ENCODE data around the gene SLAIN2.
"Not testable (repeated sequence)": the region's sequence is repeated elsewhere in the genome, so short reads cannot be mapped to it uniquely, and the experiment has no call there.

SLAIN2 gene

GRCh38 chr4:48421101-48421500, 79.8 kb downstream of the SLAIN2 start:
- TF ChIP-seq ZNF274 (IDR thresholded peaks at IDR 0.05; ENCODE audit: low read depth, low read length) = no peak
- no peak overlapping the region for H3K4me3 ChIP-seq (ENCODE audit: low read length)

- no peak for TF ChIP-seq ZNF274 (IDR thresholded peaks at IDR 0.05; ENCODE audit: low read depth, low read length)
- no peak overlapping the region for H3K4me3 ChIP-seq (ENCODE audit: low read length)
These were observed 87.6 kb downstream of the SLAIN2 start for GRCh38 chr4:48428926-48429325.

DNA sequence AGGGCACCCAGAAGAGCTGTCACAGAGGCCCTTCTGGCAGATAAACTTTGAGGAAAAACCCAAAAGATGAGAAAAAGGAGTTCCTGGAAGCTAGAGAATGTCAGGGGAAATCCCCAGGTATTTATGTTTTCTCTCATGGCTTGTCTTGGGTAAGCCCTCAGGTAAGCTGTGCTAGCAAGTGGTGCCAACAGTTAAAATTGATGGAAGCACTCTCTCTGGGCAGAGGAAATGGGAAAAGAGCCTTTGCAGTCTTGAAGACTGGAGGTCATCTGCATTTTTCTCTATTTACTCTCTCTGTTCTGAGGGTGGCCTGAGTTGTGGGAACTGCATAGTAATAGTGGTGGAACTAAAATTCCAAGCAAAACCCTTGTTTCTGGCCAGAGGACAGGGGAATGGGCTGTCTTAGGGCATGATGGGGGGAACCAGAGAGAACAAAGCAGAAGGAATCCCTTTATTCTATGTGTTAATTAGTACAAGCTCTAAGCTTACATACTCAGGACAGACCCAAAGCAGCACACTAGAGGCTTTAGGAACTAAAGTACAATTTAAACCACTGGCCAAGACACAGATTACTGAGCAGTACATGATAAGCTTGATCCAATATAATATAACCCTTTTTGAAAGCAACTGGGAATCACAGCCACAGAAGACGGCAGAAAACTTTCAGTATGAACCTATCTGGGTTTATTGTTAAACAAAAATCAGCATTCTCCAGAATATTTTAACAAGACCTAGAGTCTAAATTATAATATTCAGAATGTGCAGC, 88.6 kb downstream of the SLAIN2 start:
- no peak overlapping the region for H3K4me3 ChIP-seq (ENCODE audit: low read length)
- no peak for TF ChIP-seq ZNF274 (IDR thresholded peaks at IDR 0.05; ENCODE audit: low read depth, low read length)

DNA sequence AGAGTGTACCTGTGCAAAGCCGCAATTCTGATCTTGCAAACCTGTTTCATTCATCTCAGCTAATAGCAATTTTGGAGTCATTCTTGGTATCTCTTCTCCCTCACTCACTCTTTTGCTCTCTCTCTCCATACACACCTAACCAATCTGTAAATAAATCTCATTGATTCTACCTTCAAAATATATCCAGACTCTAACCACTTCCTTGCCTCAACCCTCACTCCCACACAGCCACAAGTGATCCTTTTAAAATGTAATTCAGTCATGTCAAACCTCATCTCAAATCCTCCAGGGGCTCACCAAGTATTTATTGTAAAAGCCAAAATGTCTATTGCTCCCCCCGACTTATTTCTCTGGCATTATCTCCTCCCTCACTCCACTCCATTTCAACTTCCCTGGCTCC, 90.1 kb downstream of the SLAIN2 start:
- no peak overlapping the region for H3K4me3 ChIP-seq (ENCODE audit: low read length)
- no peak for TF ChIP-seq ZNF274 (IDR thresholded peaks at IDR 0.05; ENCODE audit: low read depth, low read length)

DNA sequence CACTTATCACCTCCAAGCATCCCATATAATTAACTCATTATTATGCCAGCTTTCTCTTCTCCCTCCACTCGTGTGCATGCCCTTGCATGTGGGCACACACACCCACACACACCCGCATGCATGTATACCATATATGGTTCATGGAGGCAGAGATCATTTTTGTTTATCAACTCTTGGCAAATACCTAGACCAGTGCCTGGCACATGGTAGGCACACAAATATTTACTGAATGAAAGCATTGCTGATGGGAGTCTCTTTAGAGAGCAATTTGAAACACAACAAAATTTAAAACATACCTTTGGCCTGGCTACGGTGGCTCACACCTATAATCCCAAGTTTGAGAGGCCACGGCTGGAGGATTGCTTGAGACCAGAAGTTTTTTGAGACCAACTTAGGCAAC, 90.7 kb downstream of the SLAIN2 start:
- TF ChIP-seq ZNF274 (IDR thresholded peaks at IDR 0.05; ENCODE audit: low read depth, low read length) = no peak

GRCh38 chr4:48436318-48436717, 95.0 kb downstream of the SLAIN2 start:
- TF ChIP-seq ZNF274 (IDR thresholded peaks at IDR 0.05; ENCODE audit: low read depth, low read length) = no peak
- no peak overlapping the region for H3K4me3 ChIP-seq (ENCODE audit: low read length)

More for the DNA sequence above, 90.7 kb downstream of the SLAIN2 start:
- H3K4me3 ChIP-seq (ENCODE audit: low read length) = no peak overlapping the region

- no peak for TF ChIP-seq ZNF274 (IDR thresholded peaks at IDR 0.05; ENCODE audit: low read depth, low read length)
- no peak overlapping the region for H3K4me3 ChIP-seq (ENCODE audit: low read length)
These were observed 98.7 kb downstream of the SLAIN2 start for GRCh38 chr4:48439988-48440387.

GRCh38 chr4:48440914-48441313, 99.6 kb downstream of the SLAIN2 start:
- H3K4me3 ChIP-seq (ENCODE audit: low read length) = not testable (repeated sequence)

GRCh38 chr4:48445704-48446103, 104.4 kb downstream of the SLAIN2 start:
- TF ChIP-seq ZNF274 (IDR thresholded peaks at IDR 0.05; ENCODE audit: low read depth, low read length) = no peak
- H3K4me3 ChIP-seq (ENCODE audit: low read length) = no peak overlapping the region

DNA sequence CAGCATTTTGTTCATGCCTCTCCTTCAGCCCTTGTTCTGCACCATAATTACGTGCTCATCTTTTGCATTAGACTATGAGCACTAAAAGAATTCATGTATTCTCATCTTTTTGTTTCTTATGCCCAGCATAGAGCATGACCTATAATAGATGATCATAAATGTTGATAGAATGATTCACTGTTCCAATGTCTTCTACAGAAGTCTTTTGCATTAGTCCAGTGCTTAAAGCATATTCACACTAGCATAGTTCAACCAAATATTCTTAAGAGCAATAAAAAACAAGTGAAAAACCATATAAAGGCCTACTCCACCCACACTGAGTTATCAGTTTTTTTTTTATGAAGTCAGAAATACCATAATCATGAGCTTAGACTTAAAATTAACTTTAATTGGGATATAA, 105.3 kb downstream of the SLAIN2 start:
- no peak overlapping the region for H3K4me3 ChIP-seq (ENCODE audit: low read length)
- no peak for TF ChIP-seq ZNF274 (IDR thresholded peaks at IDR 0.05; ENCODE audit: low read depth, low read length)

DNA sequence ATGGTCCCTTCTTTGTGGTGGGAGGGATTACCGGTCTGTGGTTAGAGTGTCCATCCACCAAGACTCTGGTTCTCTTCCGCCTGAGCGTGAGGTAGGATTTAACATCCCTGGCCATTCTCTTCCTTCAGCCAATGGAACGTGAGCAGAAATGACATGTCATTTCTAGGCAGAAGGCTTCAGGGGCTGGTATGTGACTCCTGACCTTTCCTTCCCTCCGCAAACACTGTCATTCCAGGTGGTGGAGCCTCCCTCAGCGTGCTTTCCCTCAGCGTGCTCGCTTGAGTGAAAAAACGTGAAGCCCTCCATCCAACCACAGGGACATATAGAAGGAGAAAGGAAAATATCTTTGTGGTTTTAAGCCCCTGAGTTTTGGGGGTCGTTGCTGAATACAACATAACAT, 107.8 kb downstream of the SLAIN2 start:
- no peak for TF ChIP-seq ZNF274 (IDR thresholded peaks at IDR 0.05; ENCODE audit: low read depth, low read length)
- no peak overlapping the region for H3K4me3 ChIP-seq (ENCODE audit: low read length)

DNA sequence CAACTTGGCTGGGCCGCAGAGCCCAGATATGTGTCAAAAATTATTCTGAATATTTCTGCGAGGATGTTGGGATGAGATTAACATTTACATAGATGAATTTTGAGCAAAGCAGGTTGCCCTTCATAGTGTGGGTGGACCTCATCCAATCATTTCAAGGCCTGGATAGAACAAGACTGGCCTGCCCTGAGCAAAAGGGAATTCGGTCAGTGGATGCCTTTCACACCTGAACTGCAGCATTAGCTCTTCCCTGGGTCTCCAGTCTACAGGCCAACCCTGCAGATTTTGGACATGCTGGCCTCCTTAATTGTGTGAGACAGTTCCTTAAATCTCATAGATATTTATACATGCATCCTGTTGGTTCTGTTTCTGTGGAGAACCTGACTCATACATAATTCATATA, 109.4 kb downstream of the SLAIN2 start:
- no peak overlapping the region for H3K4me3 ChIP-seq (ENCODE audit: low read length)
- no peak for TF ChIP-seq ZNF274 (IDR thresholded peaks at IDR 0.05; ENCODE audit: low read depth, low read length)

GRCh38 chr4:48451656-48452055, 110.3 kb downstream of the SLAIN2 start:
- not testable (repeated sequence) for H3K4me3 ChIP-seq (ENCODE audit: low read length)

GRCh38 chr4:48454591-48454990, 113.3 kb downstream of the SLAIN2 start:
- TF ChIP-seq ZNF274 (IDR thresholded peaks at IDR 0.05; ENCODE audit: low read depth, low read length) = no peak

GRCh38 chr4:48461000-48461399, 119.7 kb downstream of the SLAIN2 start:
- H3K4me3 ChIP-seq (ENCODE audit: low read length) = no peak overlapping the region
- TF ChIP-seq ZNF274 (IDR thresholded peaks at IDR 0.05; ENCODE audit: low read depth, low read length) = no peak

More at GRCh38 chr4:48454591-48454990, 113.3 kb downstream of the SLAIN2 start:
- no peak overlapping the region for H3K4me3 ChIP-seq (ENCODE audit: low read length)

- H3K4me3 ChIP-seq (ENCODE audit: low read length) = no peak overlapping the region
- no peak for TF ChIP-seq ZNF274 (IDR thresholded peaks at IDR 0.05; ENCODE audit: low read depth, low read length)
These were observed 121.0 kb downstream of the SLAIN2 start for GRCh38 chr4:48462363-48462762.
